ENCODE measurements around the gene HLA-DOB.

HLA-DOB gene

DNA sequence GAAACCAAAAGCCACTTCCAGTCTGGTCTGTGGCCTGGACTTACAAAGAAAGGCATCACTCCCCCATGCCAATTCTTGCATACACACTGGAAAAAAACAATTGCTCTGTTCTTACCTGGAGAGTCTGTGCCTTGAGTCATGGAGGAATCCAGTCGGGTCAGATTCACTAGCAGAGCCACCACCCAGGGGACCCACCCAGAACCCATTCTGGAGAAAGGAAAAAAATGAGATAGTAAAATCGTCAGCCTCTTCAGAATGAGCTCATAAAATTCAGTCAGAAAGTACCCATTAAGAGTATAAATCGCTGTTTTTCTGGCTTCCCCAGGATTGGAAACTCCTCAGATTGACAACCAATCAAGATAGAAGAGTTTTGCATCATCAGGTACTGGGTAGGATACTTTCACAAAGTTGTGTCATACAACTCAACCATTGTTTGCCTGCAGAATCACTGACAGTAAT is at the start of gene HLA-DOB:
HLA-DOB (minus strand) TSS at position 257 of the 459 bp plus-strand sequence; CDS start at position 206, 51 bp downstream.
- no peak for DNase-seq (ENCODE audit: low read depth)

DNA sequence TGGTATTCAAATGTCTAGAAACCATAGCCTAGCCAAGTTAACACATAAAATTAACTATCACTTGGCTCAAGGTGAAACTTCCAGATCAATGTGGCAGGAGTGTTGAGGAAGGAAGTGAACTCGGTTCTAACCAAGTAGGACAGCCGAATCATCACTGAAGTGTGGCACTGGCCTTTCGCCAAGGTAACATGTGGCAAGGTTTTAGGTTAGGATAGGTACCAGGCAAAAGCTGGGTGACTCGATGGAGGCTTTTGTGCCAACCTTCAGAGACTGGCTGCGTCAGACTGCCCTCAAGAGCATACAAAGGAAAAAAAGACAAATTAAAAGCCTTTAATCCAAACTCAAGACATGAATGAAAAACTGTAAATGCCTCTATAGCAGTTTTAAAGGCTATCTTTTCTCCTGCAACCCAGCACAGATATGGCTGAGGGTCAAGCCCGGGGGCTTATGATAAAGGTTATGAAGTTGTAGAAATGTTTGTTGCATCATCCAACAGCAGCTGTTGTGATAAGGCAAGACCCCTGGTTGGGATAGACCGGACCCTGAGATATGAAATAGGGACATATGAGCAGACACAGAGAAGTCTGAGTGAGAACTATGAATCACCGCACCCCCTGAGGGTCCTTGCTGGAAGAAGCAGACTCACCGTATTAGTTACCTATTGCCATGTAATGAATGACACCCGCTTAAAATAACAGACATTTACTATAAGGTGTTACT is 49.1 kb upstream of the HLA-DOB start:
- no peak for DNase-seq (ENCODE audit: low read depth)

GRCh38 chr6:32862725-32863124 is 45.9 kb upstream of the HLA-DOB start:
- no peak for DNase-seq (ENCODE audit: low read depth)

- DNase-seq (ENCODE audit: low read depth): no peak
Measured at GRCh38 chr6:32860674-32861073, 43.9 kb upstream of the HLA-DOB start.

GRCh38 chr6:32858194-32858593 is 41.4 kb upstream of the HLA-DOB start:
- no peak for DNase-seq (ENCODE audit: low read depth)

DNA sequence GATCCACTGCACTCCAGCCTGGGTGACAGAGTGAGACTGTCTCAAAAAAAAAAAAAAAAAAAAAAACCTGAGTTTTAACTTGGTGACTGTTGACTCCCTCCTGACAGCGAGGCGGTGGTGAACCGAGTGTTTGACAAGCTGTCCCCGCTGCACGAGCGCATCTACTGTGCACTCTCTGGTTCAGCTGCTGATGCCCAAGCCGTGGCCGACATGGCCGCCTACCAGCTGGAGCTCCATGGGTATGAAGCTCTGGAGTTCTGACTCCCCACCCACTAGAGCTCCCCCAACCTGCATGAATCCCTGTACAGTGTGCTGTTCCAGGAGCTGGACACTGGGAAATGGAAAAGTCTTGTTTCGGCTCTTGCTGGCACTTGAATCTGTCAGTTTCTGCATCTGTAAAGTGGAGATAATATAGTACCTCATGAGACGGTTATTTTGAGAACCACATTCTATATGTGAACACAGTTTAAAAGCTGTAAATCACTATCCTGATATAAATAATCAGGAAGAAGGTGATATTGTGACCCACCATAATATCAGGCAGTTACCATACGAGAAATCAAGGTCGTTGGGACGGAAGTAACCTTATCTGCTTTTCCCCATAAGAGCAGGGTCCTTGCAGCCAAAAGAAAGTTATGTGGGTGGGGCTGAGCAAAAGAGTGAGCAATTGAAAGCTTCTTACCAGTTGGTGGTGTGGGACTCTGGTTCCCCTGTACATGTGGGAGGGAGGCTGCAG is 40.5 kb upstream of the HLA-DOB start:
- DNase-seq (ENCODE audit: low read depth): no peak

DNA sequence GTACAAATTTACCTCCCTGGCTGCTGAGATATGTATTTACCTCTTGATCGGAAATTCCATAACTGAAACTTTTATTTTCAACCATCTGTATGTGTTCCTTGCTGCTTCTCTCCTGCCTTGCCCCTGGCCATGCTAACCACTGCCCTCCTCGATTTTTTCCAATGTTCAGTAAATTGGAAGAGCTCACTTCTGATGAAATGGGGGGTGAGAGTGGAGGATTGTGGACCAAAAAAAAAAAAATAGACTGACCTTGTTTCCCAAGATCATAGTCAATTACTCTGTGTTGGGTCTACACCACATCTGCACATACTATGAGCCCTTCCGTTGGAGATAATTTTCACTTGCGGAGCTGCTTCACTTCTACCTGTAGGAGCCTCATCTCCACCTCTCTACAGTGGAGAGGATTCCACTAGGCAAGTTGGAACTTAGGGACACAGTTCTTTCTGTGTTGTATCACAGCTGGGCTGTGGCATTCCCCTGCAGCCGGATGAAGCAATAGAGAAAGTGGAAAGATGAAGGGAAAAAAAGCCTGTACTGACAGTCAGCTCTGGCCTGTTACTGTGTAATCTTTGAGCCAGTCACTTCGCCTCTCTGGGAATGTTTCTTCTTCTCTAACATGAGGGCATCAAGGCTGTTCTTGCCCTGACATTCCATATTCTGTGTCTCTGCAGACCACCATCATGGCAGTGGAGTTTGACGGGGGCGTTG is 38.8 kb upstream of the HLA-DOB start:
- no peak for DNase-seq (ENCODE audit: low read depth)

DNA sequence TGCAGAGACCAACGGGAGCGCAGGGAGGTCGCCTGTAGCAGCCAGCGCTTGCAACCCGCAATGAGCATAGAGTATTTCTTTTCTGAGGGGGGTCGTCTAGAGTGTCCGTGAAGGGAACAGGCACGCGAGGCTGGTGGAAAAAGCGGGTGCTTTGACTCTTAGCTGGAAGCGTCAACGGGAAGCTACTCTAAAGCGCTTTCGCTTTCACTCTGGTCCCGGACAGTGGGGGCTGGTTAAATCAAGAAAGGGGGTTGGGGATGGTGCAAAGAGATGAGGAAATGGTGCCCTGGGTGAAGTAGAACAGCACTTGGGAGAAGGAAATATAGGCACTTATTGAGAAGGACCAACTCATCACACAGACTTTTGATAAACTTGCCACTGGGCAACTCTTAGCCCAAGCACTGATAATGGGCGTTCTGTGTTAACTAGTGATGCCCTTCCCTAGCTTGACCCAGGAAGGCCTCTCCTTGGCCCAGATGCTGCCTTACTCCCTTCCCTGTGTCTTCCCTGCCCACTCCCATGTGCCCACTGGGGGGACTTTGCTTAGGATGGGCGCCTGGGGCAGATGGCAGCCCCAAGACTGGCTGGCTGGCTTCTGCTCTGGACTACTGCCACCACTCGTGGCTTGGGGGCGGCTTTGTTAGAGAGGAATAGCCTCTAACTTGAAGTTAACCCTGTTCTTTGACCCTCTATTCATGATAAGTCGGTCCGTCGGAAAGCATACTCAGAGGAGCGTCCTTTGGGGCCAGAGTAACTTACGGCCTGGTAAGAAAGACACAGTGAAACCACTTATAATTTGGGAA is 37.8 kb upstream of the HLA-DOB start:
- DNase-seq (ENCODE audit: low read depth): peak; percentile 53

GRCh38 chr6:32853541-32854375 is 37.0 kb upstream of the HLA-DOB start, which contains the start of the genes PSMB9 and TAP1:
Gene PSMB9, plus strand, starts transcription at chr6:32854192. Its CDS starts 38 bp downstream, at chr6:32854230.
Gene TAP1, minus strand, starts transcription at chr6:32853704. Its CDS starts 68 bp downstream, at chr6:32853636.
- DNase-seq (ENCODE audit: low read depth): peak; percentile 93

GRCh38 chr6:32852844-32853540 is 36.2 kb upstream of the HLA-DOB start:
- DNase-seq (ENCODE audit: low read depth): peak; percentile 40

GRCh38 chr6:32852018-32852843 is 35.4 kb upstream of the HLA-DOB start:
- DNase-seq (ENCODE audit: low read depth): no peak

DNA sequence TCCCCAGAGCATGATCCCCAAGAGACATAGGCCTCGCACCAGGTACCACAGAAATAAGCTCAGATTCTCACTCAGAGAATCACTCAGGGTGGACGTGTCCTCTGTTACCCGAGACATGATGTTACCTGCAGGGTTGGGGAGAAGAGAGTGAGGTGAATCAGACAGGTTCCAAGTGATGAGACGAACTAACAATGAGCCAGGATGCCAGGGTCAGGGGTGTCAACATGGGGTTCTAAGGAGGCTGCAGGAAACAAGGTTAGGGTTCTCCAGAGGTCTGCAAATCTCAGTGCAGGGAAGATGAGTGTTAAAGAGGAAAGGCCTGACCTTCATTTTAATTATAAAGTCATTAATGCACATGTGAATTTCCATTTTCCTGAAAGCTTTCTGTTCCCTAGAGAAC is 34.2 kb upstream of the HLA-DOB start:
- DNase-seq (ENCODE audit: low read depth): no peak

DNA sequence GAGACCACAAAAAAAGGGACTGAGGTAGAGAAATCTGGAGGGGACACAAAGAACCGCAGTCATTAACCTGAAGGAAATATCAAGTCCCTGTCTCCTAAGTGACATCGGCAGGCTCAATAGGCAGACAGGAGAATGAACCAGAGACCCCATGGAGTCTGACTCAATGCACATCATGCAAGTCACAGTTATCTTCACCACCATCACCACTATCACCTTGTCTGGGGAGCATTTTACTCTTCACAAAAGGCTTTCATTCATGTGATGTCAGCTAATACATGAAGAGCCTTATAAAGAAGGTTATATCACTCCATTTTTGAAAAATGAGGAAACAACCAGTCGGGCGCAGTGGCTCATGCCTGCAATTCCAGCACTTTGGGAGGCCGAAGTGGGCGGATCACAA is 32.3 kb upstream of the HLA-DOB start:
- DNase-seq (ENCODE audit: low read depth): no peak

DNA sequence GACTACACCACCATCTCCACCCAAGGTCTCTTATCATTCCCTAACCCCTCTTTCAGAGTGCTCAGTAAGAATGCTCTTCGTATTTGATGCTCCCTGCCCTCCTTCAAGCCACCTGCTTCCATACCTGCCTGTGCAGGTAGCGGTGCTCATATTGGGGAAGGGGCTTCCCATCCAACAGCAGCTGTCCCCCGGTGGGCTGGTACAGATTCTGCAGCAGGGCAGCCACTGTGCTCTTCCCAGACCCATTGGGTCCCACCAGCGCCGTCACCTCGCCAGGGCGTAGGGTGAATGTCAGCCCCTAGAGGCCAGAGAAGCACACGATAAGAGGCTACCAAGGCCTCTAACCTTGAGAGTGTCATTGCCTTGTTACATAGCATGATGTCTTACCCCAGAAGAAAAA is 31.0 kb upstream of the HLA-DOB start:
- no peak for DNase-seq (ENCODE audit: low read depth)

DNA sequence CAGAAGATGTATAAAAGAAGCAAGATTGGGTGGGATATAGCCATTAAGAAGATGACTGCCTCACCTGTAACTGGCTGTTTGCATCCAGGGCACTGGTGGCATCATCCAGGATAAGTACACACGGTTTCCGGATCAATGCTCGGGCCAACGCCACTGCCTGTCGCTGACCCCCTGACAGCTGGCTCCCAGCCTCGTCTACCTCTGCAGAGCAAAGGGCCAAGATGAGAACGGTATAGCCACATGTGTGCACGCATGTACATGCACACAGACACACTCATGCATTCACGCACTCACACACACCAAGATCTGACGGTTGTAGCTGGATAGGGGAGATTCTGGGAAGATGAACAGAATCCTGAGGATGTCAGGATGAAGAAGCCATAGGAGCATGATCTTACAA is 30.2 kb upstream of the HLA-DOB start:
- DNase-seq (ENCODE audit: low read depth): no peak

- no peak for DNase-seq (ENCODE audit: low read depth)
Measured at GRCh38 chr6:32845384-32845884, 28.6 kb upstream of the HLA-DOB start.

DNA sequence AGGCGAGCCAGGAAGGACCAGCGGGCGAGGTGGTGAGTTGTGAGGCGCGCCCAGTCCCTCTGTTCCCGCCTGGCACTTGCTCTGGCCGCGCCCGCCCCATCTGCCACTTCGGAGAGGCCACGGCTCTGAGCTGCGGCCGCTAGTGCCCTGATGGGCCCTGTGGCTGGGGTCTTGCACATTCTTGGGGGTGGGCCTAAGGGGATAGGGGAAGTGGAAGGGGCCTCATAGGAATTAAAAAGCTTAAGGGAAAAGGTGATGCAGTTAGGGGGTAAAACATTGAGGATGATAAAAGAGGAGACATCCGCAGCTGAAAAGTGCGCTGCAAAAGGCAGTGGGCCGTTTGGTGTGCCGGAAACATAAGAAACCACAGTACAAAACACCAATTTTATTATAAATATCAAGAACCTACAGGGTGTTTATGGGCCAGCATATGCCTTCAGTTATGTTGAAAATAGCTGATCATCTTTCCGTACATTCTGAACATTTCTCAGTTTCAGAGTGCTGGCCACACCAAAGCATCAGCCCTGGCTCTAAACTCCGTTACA is 28.1 kb upstream of the HLA-DOB start:
- no peak for DNase-seq (ENCODE audit: low read depth)

- peak; percentile 98 for DNase-seq (ENCODE audit: low read depth)
Measured at GRCh38 chr6:32843979-32844838, 27.4 kb upstream of the HLA-DOB start, which contains the start of gene PSMB8. Gene PSMB8, minus strand, starts transcription at chr6:32844047. Its CDS starts 51 bp downstream, at chr6:32843996.
